ENCODE data around the gene ARHGAP45.

The ARHGAP45 gene

DNA sequence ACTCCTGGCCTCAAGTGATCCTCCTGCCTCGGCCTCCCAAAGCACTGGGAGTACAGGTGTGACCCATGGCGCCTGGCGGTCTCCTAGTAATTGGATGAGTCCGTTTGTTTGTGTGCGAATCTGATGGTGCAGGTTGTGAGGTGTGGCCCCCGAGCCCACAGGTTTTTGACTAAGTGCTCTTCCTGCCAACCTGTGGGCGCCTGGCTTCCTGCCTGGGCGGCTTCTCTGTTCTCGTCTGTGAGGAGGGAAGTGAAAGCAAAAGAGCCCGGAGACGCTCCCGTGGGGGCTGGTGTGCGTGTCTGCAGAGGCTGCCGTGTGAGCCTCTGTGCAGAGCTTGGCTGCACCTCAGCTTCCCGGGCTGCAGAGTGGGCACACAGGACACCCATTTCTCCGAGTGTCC is 10.0 kb downstream of the ARHGAP45 start:
- TF ChIP-seq, protein P1, sequence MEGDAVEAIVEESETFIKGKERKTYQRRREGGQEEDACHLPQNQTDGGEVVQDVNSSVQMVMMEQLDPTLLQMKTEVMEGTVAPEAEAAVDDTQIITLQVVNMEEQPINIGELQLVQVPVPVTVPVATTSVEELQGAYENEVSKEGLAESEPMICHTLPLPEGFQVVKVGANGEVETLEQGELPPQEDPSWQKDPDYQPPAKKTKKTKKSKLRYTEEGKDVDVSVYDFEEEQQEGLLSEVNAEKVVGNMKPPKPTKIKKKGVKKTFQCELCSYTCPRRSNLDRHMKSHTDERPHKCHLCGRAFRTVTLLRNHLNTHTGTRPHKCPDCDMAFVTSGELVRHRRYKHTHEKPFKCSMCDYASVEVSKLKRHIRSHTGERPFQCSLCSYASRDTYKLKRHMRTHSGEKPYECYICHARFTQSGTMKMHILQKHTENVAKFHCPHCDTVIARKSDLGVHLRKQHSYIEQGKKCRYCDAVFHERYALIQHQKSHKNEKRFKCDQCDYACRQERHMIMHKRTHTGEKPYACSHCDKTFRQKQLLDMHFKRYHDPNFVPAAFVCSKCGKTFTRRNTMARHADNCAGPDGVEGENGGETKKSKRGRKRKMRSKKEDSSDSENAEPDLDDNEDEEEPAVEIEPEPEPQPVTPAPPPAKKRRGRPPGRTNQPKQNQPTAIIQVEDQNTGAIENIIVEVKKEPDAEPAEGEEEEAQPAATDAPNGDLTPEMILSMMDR (IDR thresholded peaks at IDR 0.05; ENCODE audit: insufficient read depth, low read depth, low read length, missing control alignments) = no peak
- DNase-seq (ENCODE audit: low read depth) = peak; percentile 97
- H3K4me3 ChIP-seq (ENCODE audit: low read depth, low read length) = peak overlapping the region; percentile 28

DNA sequence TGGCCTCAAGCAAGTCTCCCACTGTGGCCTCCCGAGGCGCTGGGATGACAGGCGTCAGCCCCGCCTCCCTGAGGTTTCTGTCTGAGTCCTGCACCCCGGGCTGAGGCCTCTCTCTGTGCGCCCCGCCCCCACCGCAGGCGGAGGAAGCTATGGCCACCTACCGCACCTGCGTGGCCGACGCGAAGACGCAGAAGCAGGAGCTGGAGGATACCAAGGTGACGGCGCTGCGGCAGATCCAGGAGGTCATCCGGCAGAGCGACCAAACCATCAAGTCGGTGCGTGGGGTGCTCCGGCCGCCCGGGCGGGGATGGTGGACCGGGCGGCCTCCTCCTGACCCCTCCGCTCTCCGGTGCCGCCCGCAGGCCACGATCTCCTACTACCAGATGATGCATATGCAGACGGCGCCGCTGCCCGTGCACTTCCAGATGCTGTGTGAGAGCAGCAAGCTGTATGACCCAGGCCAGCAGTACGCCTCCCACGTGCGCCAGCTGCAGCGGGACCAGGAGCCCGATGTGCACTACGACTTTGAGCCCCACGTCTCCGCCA is 12.7 kb downstream of the ARHGAP45 start:
- TF ChIP-seq, protein P1 (IDR thresholded peaks at IDR 0.05; ENCODE audit: insufficient read depth, low read depth, low read length, missing control alignments) = no peak
- DNase-seq (ENCODE audit: low read depth) = no peak
- no peak overlapping the region for H3K4me3 ChIP-seq (ENCODE audit: low read depth, low read length)

DNA sequence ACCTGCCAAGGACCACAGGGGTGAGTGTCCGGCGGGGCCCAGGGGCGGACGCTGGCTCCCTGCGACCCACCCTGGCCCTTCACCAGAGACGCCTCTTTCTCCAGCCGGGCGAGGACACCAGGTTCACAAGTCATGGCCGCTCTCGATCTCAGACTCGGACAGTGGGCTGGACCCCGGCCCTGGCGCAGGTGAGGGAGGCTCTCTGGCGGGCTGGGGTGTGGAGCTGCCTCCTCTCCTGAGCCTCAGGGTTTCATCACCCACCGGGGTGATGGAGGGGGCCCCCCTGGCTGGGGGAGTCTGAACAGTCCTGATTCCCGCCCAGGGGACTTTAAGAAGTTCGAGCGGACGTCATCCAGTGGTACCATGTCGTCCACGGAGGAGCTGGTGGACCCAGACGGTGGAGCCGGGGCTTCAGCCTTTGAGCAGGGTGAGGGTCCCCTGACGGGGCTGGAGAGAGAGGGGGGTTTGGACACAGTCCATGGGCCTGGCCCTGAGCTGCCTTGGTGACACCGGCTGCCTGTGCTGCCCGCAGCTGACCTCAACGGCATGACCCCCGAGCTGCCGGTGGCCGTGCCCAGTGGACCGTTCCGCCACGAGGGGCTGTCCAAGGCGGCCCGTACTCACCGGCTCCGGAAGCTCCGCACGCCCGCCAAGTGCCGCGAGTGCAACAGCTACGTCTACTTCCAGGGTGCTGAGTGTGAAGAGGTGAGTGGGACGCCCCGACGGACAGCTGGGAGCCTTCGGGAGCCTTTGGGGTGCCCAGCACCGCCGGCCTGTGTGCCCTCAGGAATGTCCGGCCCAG is 13.6 kb downstream of the ARHGAP45 start:
- TF ChIP-seq, protein P1 (IDR thresholded peaks at IDR 0.05; ENCODE audit: insufficient read depth, low read depth, low read length, missing control alignments) = no peak
- no peak overlapping the region for H3K4me3 ChIP-seq (ENCODE audit: low read depth, low read length)
- no peak for DNase-seq (ENCODE audit: low read depth)

DNA sequence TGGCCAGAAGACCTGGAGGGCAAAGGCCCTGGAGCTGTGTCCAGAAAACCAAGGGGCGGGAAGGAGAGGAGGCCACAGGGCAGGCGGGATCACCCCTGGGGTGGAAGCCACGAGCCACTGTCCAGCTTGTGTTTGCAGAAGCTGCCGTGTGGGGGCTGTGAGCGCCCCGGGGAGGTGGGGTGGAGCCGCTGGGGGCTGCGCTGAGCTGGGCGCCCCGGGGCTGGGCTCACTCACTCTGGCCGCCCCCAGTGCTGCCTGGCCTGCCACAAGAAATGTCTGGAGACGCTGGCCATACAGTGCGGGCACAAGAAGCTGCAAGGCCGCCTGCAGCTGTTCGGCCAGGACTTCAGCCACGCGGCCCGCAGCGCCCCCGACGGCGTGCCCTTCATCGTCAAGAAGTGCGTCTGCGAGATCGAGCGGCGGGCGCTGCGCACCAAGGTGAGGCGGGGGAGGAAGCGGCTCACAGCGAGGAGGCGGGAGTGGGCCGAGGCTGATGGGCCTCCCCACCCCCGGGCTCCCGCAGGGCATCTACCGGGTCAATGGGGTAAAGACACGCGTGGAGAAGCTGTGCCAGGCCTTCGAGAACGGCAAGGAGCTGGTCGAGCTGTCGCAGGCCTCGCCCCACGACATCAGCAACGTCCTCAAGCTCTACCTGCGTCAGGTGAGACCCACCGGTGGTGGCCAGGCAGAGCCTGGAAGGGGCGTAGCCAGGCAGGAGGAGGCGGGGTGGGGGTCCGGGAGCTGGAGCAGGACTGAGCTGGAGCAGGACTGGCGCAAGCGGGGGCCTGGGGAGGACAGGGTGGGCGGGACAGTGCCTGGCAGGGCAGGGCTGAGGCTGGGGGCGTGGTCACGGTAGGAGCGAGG is 14.6 kb downstream of the ARHGAP45 start:
- DNase-seq (ENCODE audit: low read depth) = no peak
- no peak overlapping the region for H3K4me3 ChIP-seq (ENCODE audit: low read depth, low read length)
- TF ChIP-seq, protein P1 (IDR thresholded peaks at IDR 0.05; ENCODE audit: insufficient read depth, low read depth, low read length, missing control alignments) = no peak

DNA sequence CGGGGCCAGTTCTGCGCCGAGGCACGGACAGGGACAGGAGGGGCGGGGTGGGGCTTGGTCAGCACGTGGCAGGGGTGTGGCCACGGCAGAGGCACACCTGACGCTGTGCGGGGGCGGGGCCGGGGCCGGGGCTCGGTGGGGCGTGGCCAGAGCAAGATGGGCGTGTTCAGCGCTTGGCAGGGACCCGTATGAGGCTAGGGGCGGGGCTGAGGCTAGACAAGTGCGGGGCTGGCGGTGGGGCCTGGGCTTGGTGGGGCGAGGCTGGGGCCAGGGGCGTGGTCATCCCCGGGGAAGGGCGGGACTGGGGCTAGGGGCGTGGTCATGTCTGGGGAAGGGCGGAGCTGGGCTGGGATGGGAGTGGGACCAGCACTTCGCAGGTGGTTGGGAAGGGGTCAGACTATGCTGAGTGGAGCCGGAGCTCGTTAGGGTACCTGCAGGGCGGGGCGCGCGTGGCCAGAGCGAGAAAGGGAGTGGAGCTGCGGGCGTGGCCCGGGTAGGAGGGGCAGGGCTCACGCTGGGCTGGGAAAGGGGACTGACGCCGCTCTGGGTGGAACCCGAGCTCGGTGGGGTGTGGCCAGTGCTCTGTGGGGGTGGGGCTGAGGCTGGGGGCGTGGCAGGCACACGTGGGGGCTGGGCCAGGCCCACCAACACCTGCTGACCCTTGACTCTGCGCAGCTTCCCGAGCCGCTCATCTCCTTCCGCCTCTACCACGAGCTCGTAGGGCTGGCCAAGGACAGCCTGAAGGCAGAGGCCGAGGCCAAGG is 15.4 kb downstream of the ARHGAP45 start:
- DNase-seq (ENCODE audit: low read depth) = peak; percentile 87
- TF ChIP-seq, protein P1 (IDR thresholded peaks at IDR 0.05; ENCODE audit: insufficient read depth, low read depth, low read length, missing control alignments) = no peak
- H3K4me3 ChIP-seq (ENCODE audit: low read depth, low read length) = no peak overlapping the region
